K562 (cell line): ENCODE measurements around the gene MYO18B. TPM values are rescaled to one million over a fixed set of nuclear protein-coding genes. Genes with fewer than 3 reads are reported as not detected.

Experiments
- ATAC-seq: fragments of 200-7000 bp; cut with Tn5 transposase; 3 replicates; pipeline ENCODE4 v1.9.1; 2020; ENCODE audit warnings: moderate library complexity
- BruUV-seq: library from RNA; stranded (reverse); fragments of 400-500 nt; replicated peaks from 2 replicates; lab custom pipeline; 2021; lab: Mats Ljungman, UMichigan
- CTCF ChIA-PET: fragments of 300-600 bp; formaldehyde crosslinking; extraction: SDS; loops from one replicate; lab custom pipeline; 2021; ENCODE audit warnings: low intra/inter-chr PET ratio; lab: Yijun Ruan, JAX
- POLR2A ChIA-PET: fragments of 300-600, 350-650 bp; sonication (Branson Sonifier 250); formaldehyde crosslinking; extraction: SDS; loops from one replicate; lab custom pipeline; 2021; ENCODE audit warnings: antibody characterized with exemption, inconsistent platforms; lab: Yijun Ruan, JAX
- DNase-seq, 4 experiments: peaks; one replicate each; pipeline versions ENCODE4 v3.0.0 to v3.0.0-alpha.2; 2011 to 2018; ENCODE audit warnings: low spot score in 3 of 4, mixed read lengths in 3 of 4; ENCODE audit errors: extremely low read depth in 1 of 4
- FAIRE-seq: peaks from 2 replicates; lab custom pipeline; 2011; peaks lifted over from hg19 to GRCh38; lab: Jason Lieb, UNC
- H2AFZ ChIP-seq: 2 replicates; pipeline ENCODE4 v1.6.0; 2011; ENCODE audit warnings: low read depth, low read length, control low read depth, inconsistent platforms
- H3K27ac ChIP-seq: fragments of 200-600 bp; 3 replicates; pipeline ENCODE4 v1.8.0; 2011; ENCODE audit warnings: low read depth, mild to moderate bottlenecking, control low read depth, inconsistent platforms, low read length, moderate library complexity, mixed read lengths; ENCODE audit errors: extremely low read depth
- H3K27me3 ChIP-seq, 2 experiments: fragments of 300-600 bp in 1 of 2; 2 replicates in 1 of 2; 3 replicates in 1 of 2; pipeline versions ENCODE4 v1.6.0 to v1.8.0; 2011; ENCODE audit warnings: inconsistent platforms in 2 of 2, low read length in 2 of 2, mild to moderate bottlenecking in 1 of 2, mixed read lengths in 1 of 2, moderate library complexity in 1 of 2; ENCODE audit not compliant: control insufficient read depth in 2 of 2, insufficient read depth in 2 of 2
- H3K36me3 ChIP-seq: fragments of 300-600 bp; 3 replicates; pipeline ENCODE4 v1.8.0; 2011; ENCODE audit warnings: mild to moderate bottlenecking, low read length, inconsistent platforms; ENCODE audit not compliant: control insufficient read depth, insufficient read depth
- H3K4me1 ChIP-seq, 2 experiments: fragments of 200-600 bp in 1 of 2; replicated peaks in 1 of 2; 2 replicates in 1 of 2; 3 replicates in 1 of 2; pipeline versions ENCODE4 v1.5.1 to v1.8.0; 2011; ENCODE audit warnings: inconsistent platforms in 2 of 2, low read length in 2 of 2, mild to moderate bottlenecking in 1 of 2, mixed read lengths in 1 of 2, moderate library complexity in 1 of 2; ENCODE audit not compliant: control insufficient read depth in 2 of 2, insufficient read depth in 2 of 2
- H3K4me2 ChIP-seq: 2 replicates; pipeline ENCODE4 v1.6.1; 2011; ENCODE audit warnings: low read length, control low read depth, inconsistent platforms, mixed read lengths; ENCODE audit not compliant: insufficient read depth
- H3K4me3 ChIP-seq: fragments of 200-600 bp; sonication (generic), shearing (Covaris generic); 2 replicates; pipeline ENCODE4 v1.5.1; 2016; ENCODE audit warnings: control low read depth, inconsistent platforms
- H3K79me2 ChIP-seq: fragments of 200-600 bp; 3 replicates; pipeline ENCODE4 v1.8.0; 2011; ENCODE audit warnings: low read length, inconsistent platforms; ENCODE audit not compliant: control insufficient read depth, insufficient read depth
- H3K9ac ChIP-seq, 2 experiments: 2 replicates each; pipeline versions ENCODE4 v1.6.0 to v1.6.1; 2011; ENCODE audit warnings: low read depth in 2 of 2, low read length in 2 of 2, control low read depth in 1 of 2, inconsistent platforms in 1 of 2, mild to moderate bottlenecking in 1 of 2, mixed read lengths in 1 of 2; ENCODE audit not compliant: insufficient read depth in 1 of 2
- H3K9me1 ChIP-seq: one replicate; pipeline ENCODE4 v1.6.0; 2011; ENCODE audit warnings: inconsistent platforms, mild to moderate bottlenecking, low read length, moderate library complexity; ENCODE audit not compliant: control insufficient read depth, insufficient read depth
- H3K9me3 ChIP-seq: replicated peaks from 2 replicates; pipeline ENCODE4 v1.5.1; 2011; ENCODE audit warnings: low read depth, low read length, inconsistent platforms; ENCODE audit not compliant: control insufficient read depth, insufficient read depth
- H4K20me1 ChIP-seq: replicated peaks from 2 replicates; pipeline ENCODE4 v1.6.1; 2011; ENCODE audit warnings: low read length, inconsistent platforms, mixed read lengths; ENCODE audit not compliant: control insufficient read depth, insufficient read depth
- ATF1 ChIP-seq, 2 experiments: fragments of 450-650 bp in 1 of 2; IDR thresholded peaks; 2 replicates each; pipeline ENCODE4 v1.6.1; 2016; ENCODE audit warnings: missing compliant biosample characterization in 1 of 2, missing genetic modification characterization in 1 of 2
- BRF1 ChIP-seq: IDR thresholded peaks from 3 replicates; pipeline ENCODE4 v1.6.1; 2011; ENCODE audit warnings: borderline replicate concordance, mild to moderate bottlenecking; ENCODE audit not compliant: insufficient read length; ENCODE audit errors: extremely low read depth
- CBFA2T2 ChIP-seq: fragments of 450-650 bp; conservative IDR thresholded peaks from 2 replicates; pipeline ENCODE4 v1.6.1; 2017; ENCODE audit warnings: mild to moderate bottlenecking
- EGR1 ChIP-seq: fragments of 450-650 bp; conservative IDR thresholded peaks from 2 replicates; pipeline ENCODE4 v1.6.1; 2017; ENCODE audit warnings: mild to moderate bottlenecking
- EZH2 ChIP-seq: IDR thresholded peaks from 2 replicates; pipeline ENCODE4 v1.6.1; 2012; ENCODE audit warnings: low read depth, mild to moderate bottlenecking, inconsistent platforms, low read length, borderline replicate concordance
- HDAC3 ChIP-seq: fragments of 450-650 bp; IDR thresholded peaks from 2 replicates; pipeline ENCODE4 v1.6.1; 2018; ENCODE audit warnings: borderline replicate concordance, mild to moderate bottlenecking, moderate library complexity; ENCODE audit not compliant: partially characterized antibody
- HMBOX1 ChIP-seq: sonication (generic); IDR thresholded peaks from 2 replicates; pipeline ENCODE4 v1.6.1; 2016
- LEF1 ChIP-seq: fragments of 450-650 bp; IDR thresholded peaks from 2 replicates; pipeline ENCODE4 v1.6.1; 2016; ENCODE audit warnings: mild to moderate bottlenecking
- MAFG ChIP-seq: fragments of 450-650 bp; conservative IDR thresholded peaks from 2 replicates; pipeline ENCODE4 v1.6.1; 2016; ENCODE audit warnings: missing genetic modification characterization, missing compliant biosample characterization
- MTA2 ChIP-seq: fragments of 450-650 bp; IDR thresholded peaks from 2 replicates; pipeline ENCODE4 v1.6.1; 2016; ENCODE audit warnings: low read depth
- MTF1 ChIP-seq: fragments of 250-450 bp; sonication (Bioruptor Pico); IDR thresholded peaks from 2 replicates; pipeline ENCODE4 v1.9.0; 2021; ENCODE audit warnings: moderate library complexity, mild to moderate bottlenecking, inconsistent platforms, borderline replicate concordance
- MYC ChIP-seq, 2 experiments: fragments of 250-450 bp in 1 of 2; sonication (Bioruptor Pico) in 1 of 2; IDR thresholded peaks; 2 replicates each; pipeline versions ENCODE4 v1.5.1 to v1.6.1; 2012 to 2021; ENCODE audit warnings: low read depth in 2 of 2, borderline replicate concordance in 1 of 2, improper control_type of control experiment in 1 of 2, low read length in 1 of 2, mild to moderate bottlenecking in 1 of 2, moderate library complexity in 1 of 2
- NBN ChIP-seq: fragments of 450-650 bp; IDR thresholded peaks from 2 replicates; pipeline ENCODE4 v1.6.1; 2016; ENCODE audit warnings: low read depth, mild to moderate bottlenecking
- NFXL1 ChIP-seq: fragments of 450-650 bp; formaldehyde crosslinking; IDR thresholded peaks from 2 replicates; pipeline ENCODE4 v1.4.0; 2021; ENCODE audit warnings: mild to moderate bottlenecking
- NFYB ChIP-seq: IDR thresholded peaks from 2 replicates; pipeline ENCODE4 v1.6.1; 2011; ENCODE audit warnings: mild to moderate bottlenecking, moderate library complexity; ENCODE audit not compliant: insufficient read length; ENCODE audit errors: extremely low read depth
- NR3C1 ChIP-seq: sonication (generic); formaldehyde crosslinking; IDR thresholded peaks from 2 replicates; pipeline ENCODE4 v1.8.1; 2022; ENCODE audit warnings: missing genetic modification reagents
- PML ChIP-seq: IDR thresholded peaks from 2 replicates; pipeline ENCODE4 v1.6.1; 2012; ENCODE audit warnings: low read length, inconsistent platforms
- RCOR1 ChIP-seq, 2 experiments: IDR thresholded peaks; 2 replicates each; pipeline ENCODE4 v1.6.1; 2012; ENCODE audit warnings: low read depth in 2 of 2, low read length in 2 of 2, borderline replicate concordance in 1 of 2, improper control_type of control experiment in 1 of 2
- SOX6 ChIP-seq: fragments of 450-650 bp; IDR thresholded peaks from 2 replicates; pipeline ENCODE4 v1.6.1; 2014; ENCODE audit warnings: mild to moderate bottlenecking
- SRSF7 ChIP-seq: fragments of 200-400 bp; formaldehyde crosslinking; optimal IDR thresholded peaks from 2 replicates; pipeline ENCODE3; 2017; ENCODE audit warnings: mild to moderate bottlenecking, low read depth, low read length
- TAL1 ChIP-seq: fragments of 450-650 bp; IDR thresholded peaks from 2 replicates; pipeline ENCODE4 v1.6.1; 2016; ENCODE audit warnings: mild to moderate bottlenecking
- TCF3 ChIP-seq: sonication (generic); formaldehyde crosslinking; IDR thresholded peaks from 2 replicates; pipeline ENCODE4 v1.4.0; 2020; ENCODE audit warnings: mild to moderate bottlenecking, missing genetic modification reagents
- TEAD1 ChIP-seq, 2 experiments: fragments of 450-650 bp in 1 of 2; sonication (generic) in 1 of 2; formaldehyde crosslinking; IDR thresholded peaks; 2 replicates each; pipeline versions ENCODE4 v1.4.0 to v1.8.0; 2020 to 2022; ENCODE audit warnings: mild to moderate bottlenecking in 2 of 2, missing genetic modification reagents in 1 of 2
- ZNF354B ChIP-seq: fragments of 250-450 bp; sonication (Bioruptor Pico); IDR thresholded peaks from 2 replicates; pipeline ENCODE4 v1.4.0; 2020
- WGBS: fragments of 100-300 bp; shearing (Covaris generic); methylation state at CpG from one replicate; pipeline ENCODE4 v1.1.6; 2016; ENCODE audit warnings: low coverage, mixed read lengths; ENCODE audit not compliant: insufficient coverage; ENCODE audit errors: missing lambda C conversion rate; 5-methylcytosine and 5-hydroxymethylcytosine counted together
- in situ Hi-C: fragments of 300-500 bp; cut with MboI; formaldehyde crosslinking; loops from 4 replicates; pipeline ENCODE4 v1.15.0; 2018; ENCODE audit warnings: inconsistent platforms, mixed read lengths
- intact Hi-C: fragments of 100-400 bp; cut with micrococcal nuclease; formaldehyde crosslinking; loops from 2 replicates; pipeline ENCODE4 v1.14.2; 2022
- polyA plus RNA-seq, 8 experiments: library from polyadenylated mRNA; depleted of rRNA in 4 of 8; stranded (reverse) in 5 of 8; unstranded in 3 of 8; fragments of >200 nt; fragmentation: Nextera tagmentation in 2 of 8; fragmentation: Illumina TruSeq in 1 of 8; extraction: Ambion mirVana in 2 of 8; extraction: Trizol in 1 of 8; gene quantifications; 2 replicates each; pipeline versions ENCODE4 v1.2.1 to v1.2.3, GENCODE V29; 2011 to 2014; ENCODE audit warnings: inconsistent platforms in 1 of 8, missing spikeins in 1 of 8
- total RNA-seq, 7 experiments: library from RNA; depleted of rRNA in 6 of 7; stranded (reverse); fragments of >200 nt in 6 of 7; fragmentation: Illumina TruSeq in 2 of 7; extraction: Trizol in 2 of 7; gene quantifications; 2 replicates each; pipeline versions ENCODE4 v1.2.1 to v1.2.3, GENCODE V29; 2011 to 2021; ENCODE audit warnings: low replicate concordance in 1 of 7

MYO18B gene
- total and polyA plus RNA-seq, 9 of the 15 experiments (the other 6 are each of a cell fraction or from before 2014, with no cell fraction given), result 0.06 to 7.0 (median 4.3) TPM

GRCh38 chr22:25759825-25760231 is 17.8 kb downstream of the MYO18B start:
- Histone ChIP-seq H3K4me2 (no peak overlapping the region), H3K9me3 (no peaks in the 10 kb centered on the region; the same call in 1 of the 2 replicates), H3K36me3 (peaks cover 27% of the 10 kb centered on the region; the same call in 2 of the 3 replicates), H3K4me1 (peaks cover 22% of the 10 kb centered on the region in 2 experiments; a peak in 4 of 5 replicates), H3K79me2 (no peaks in the 10 kb centered on the region), H2AFZ (no peak overlapping the region), H3K9ac (no peak overlapping the region), H3K9me1 (no peaks in the 10 kb centered on the region), H3K27me3 (no peaks in the 10 kb centered on the region), H3K4me3 (no peak overlapping the region), H3K27ac (0 out of 3 replicates have a peak overlapping the region, but pooled peaks have one; percentile 4), H4K20me1 (peaks cover 17% of the 10 kb centered on the region; the same call in 1 of the 2 replicates)
- POLR2A ChIA-PET, result interaction anchor here (1.9 to 6.2 kb wide), 2 partner anchors 11 to 15 kb away, joined by 5 to 51 read pairs; no protein-coding TSS in a partner anchor
- intact Hi-C loops, result loop anchor here (2.0 to 5.0 kb wide), 2 partner anchors 17 to 33 kb away; partner anchors contain the start of gene MYO18B
- BruUV-seq, result no TSS peak
- FAIRE-seq (peak; percentile 72), ATAC-seq (peak; percentile 63), DNase-seq (peak in 2 of 4 experiments; percentile 30 to 69)
- 11% methylated on average over 5 of the region's 5 CpGs for WGBS
- in situ Hi-C loops, result no loop called here
- CTCF ChIA-PET, result no interaction called here
- TF ChIP-seq TAL1 (peak; percentile 45; the same call in 1 of the 2 replicates), NR3C1 (no peak), EGR1 (peak; percentile 50; the same call in 1 of the 2 replicates), HMBOX1 (peak; percentile 66), TEAD1 (CRISPR knock-in tag; IDR thresholded peaks at IDR 0.05) (peak in 1 of 2 experiments; percentile 43; a peak in 1 of 4 replicates), SOX6 (peak; percentile 84), SRSF7 (no peak), NFXL1 (CRISPR knock-in tag) (no peak), ATF1 (CRISPR knock-in tag; IDR thresholded peaks at IDR 0.05) (no peak), ATF1 (tag; IDR thresholded peaks at IDR 0.05) (0 out of 2 replicates have a peak, but pooled peaks have one; percentile 10), EZH2 (no peak), ZNF354B (no peak), CBFA2T2 (peak; percentile 23; the same call in 1 of the 2 replicates), TCF3 (CRISPR knock-in tag) (peak; percentile 72), MYC (IDR thresholded peaks at IDR 0.05; ENCODE audit: low read depth, low read length) (peak; percentile 38; the same call in 1 of the 2 replicates), MYC (CRISPR knock-in tag; IDR thresholded peaks at IDR 0.05; ENCODE audit: borderline replicate concordance, low read depth) (no peak), MTA2 (0 out of 2 replicates have a peak, but pooled peaks have one; percentile 17), PML (no peak; the same call in 1 of the 2 replicates), NFYB (no peak), MTF1 (CRISPR knock-in tag) (no peak), LEF1 (peak; percentile 51; the same call in 1 of the 2 replicates), BRF1 (no peak), NBN (0 out of 2 replicates have a peak, but pooled peaks have one; percentile 28), RCOR1 (IDR thresholded peaks at IDR 0.05; ENCODE audit: borderline replicate concordance in 1 of 2, low read depth in 2 of 2, low read length in 2 of 2) (peak in 1 of 2 experiments; percentile 96; a peak in 2 of 4 replicates), MAFG (tag) (no peak; the same call in none of the 2 replicates), HDAC3 (peak; percentile 79)
